GM21447 (cell line): ENCODE measurements around the gene UCP2.
A peak's percentile ranks its signal among the peaks of the same experiment; 100 is the strongest.

ENCODE experiments used
- ATAC-seq: cut with Tn5 transposase; IDR thresholded peaks from one replicate; pipeline ENCODE4 v1.9.1; 2021; ENCODE audit not compliant: unreplicated experiment

The UCP2 gene

DNA sequence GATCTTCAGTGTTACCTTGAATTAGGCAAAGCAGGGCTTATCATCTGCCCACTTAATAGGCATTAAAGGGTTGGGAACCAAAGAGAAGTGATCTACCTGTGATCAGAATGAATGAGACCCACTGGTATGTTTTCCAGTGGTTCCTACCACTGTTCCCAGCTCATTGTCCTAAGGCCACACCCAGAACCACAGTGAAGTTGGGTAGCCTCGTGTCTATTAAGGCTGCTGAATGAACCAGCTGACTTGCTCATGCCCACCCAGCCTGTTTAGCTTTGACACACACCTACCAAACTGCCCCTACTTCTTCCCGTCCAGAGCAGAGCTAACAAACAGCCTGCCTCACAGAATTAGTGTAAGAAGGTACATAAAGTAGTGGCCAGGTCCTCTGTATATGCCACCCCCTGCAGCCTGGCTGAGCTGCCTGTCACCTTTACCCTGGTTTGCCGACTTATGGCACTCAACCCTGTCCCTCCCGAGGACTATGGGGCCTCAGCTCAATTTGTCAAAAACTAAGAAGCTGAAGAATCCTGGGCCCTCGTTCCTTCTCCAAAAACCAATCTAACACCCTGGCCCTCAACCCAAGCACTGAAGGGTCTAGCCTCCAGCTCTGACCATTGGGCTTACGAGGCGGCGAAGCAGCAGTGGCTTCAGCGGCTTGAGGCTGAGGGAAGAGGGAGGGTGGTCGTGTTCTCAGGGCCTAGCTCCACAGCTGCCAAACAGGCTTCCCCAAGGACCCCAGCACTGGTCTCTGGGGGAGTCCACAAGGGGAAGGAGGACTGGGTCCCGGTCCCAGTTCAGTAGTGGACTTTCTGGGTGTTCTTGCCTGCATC, 9.8 kb downstream of the UCP2 start:
- no peak for ATAC-seq

DNA sequence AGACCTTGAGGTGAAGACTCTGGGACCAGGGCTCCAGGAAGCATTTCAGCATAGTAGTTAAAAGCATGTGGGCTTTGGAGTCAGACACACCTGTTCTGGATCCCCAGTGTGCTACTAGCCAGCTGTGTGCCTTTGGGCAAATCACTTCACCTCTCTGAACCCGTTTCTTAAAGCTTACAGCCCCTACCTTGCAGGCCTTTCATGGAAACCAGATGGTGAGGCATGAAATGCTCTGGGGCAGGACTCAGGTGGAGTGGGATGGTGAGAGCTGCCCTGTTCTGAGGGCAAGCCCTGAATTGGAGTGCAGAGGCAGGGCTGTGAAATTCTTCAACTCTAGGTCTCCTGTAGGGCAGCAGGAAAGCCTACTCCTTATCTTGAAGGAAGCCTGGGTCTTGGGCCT, 10.5 kb downstream of the UCP2 start:
- no peak for ATAC-seq

DNA sequence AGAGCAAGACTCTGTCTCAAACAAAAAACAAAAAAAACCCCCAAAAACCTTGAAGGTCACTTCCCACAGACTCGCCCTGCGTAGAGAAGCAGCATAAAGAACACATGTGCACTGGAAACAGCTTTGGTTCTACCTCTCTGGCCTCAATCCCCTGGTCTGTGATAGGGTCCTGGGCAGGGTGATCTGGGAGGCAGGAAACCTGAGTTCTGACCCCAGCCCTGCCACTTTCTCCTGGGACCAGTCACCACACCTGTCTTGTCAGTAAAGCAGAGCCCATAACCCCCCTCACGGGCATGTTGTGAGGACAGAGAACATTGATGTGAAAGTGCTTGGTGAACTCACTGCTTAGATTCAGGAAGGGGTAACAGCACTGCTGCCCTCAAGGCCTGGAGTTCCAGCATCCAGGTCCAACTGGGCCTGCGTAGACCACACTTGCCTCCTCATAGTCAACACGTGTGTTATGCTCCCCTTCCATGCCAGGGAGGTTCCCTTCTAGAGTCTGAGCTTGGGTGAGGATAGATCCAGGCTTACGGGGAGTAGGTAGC, 11.4 kb downstream of the UCP2 start:
- ATAC-seq = no peak

DNA sequence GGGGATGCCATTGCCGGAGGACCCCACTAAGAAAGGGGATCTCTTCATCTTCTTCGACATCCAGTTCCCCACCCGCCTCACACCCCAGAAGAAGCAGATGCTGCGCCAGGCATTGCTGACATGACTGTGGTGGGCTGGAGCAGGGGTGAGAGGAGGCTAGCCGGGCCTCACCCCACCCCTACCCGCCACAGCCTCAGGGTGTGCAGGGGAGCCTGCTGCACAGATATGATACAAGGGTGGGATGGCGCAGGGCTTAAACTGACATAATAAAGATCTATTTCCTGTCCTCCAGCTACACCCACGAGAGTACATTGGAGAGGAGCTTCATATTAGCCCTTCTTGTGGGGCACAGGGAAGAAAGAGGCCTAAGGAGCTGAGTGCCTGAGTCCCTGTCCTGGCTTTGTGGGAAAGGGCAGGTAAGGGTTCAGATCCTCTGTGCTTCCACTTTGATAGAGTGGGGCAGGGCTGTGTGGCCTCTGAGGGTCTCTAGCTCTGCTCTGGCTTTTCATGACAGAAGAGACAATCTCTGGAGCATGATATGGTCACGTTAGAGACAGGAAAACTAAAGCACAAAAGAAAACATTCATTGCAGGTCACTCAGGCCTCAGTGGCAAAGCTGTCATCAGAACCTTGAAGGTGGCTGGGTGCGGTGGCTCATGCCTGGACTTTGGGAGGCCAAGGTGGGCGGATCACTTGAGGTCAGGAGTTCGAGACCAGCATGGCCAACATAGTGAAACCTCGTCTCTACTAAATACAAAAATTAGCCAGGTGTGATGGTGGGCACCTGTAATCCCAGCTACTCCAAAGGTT, 12.4 kb downstream of the UCP2 start:
- ATAC-seq = no peak

DNA sequence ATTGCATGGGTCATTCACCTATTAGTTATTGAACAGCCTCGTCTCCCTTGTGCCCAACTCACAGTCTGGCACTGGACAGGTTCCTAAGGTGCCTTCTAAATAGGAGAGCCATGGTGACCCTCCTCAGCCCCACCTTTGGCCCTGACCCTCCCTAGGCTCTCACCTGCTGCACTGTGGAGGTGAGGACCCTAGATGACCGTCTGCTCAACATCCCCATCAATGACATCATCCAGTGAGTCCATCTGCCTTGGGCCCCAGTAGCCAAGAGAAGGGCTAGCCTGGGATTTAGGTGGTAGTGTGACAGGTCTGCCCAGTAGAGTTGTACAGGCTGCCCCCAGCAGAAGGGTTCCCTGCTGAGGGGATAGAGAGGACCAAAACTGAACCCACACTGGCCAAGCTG, 13.6 kb downstream of the UCP2 start:
- ATAC-seq = no peak

DNA sequence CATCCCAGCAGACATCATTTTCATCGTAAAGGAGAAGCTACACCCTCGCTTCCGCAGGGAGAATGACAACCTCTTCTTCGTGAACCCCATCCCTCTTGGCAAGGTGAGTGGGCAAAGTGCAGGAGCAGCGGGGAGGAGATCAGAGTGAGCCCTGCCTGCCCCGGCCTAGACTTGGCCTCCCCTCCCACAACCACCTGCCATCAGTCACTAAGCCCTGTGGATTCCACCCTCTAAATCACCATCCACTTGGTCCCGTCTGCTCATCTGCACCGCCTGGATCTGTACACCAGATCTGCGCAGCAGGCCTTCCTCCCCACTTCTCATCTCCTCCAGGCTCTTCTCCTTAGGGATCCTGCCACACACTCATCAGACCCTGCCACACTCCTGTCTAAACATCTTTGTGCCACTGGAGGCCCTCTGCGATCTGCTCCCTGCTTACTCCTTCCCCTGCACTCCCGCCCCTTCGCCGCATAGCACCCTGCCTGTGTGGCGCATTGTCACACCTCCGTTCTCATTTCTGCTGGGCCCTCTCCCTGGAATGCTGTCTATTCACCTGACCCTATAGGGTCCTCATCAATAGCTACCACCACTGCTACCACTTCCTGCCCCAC, 14.2 kb downstream of the UCP2 start:
- no peak for ATAC-seq

DNA sequence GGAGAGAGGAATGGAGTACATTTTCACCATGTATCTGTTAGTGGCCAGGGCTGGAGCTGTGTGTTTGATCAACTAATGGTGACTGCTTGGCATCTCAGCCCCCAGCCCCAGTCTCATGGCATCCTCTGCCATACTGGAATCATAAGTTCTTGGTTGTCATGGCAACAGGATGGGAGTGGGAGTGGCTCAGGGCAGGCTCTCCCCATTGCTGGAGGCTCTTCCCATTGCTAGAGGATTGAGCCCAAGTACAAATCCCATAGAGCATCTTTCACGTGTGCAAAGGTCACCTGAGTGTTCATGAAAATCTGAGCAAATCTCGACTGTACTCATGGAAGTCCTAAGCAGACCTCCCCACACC, 16.9 kb downstream of the UCP2 start:
- ATAC-seq = no peak

DNA sequence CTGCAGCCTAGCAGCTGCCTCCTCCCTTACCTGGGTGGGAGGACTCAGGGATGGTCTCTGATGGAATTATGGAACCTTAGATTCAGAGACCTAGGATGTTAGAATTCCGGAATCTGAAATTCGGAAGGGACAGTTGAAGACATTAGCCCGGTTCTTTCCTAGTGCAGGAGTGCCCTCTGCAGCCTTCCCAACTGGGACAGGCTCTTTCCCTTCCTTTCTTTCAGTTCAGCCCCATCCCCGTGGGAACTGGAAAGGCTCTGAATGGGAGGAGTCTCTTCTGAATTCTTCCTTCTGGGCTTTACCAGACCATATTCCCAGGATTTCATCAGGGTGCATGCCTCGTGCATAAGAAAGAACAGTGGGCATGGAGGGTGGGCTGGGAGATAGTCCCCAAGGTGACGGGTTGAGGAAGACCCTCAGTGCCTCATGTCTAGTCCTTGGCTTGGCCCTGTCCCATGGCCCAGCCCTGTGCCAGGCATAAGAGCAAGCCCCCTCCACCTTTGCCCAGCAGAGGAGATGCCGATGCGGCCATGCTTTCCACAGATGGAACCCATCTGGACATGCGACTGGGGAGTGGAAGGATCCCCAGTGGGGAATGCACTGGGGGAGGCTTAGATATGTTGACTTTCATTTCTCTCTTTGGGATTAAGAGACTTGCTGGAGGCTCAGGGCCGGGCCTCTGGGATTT, 17.4 kb downstream of the UCP2 start:
- no peak for ATAC-seq

DNA sequence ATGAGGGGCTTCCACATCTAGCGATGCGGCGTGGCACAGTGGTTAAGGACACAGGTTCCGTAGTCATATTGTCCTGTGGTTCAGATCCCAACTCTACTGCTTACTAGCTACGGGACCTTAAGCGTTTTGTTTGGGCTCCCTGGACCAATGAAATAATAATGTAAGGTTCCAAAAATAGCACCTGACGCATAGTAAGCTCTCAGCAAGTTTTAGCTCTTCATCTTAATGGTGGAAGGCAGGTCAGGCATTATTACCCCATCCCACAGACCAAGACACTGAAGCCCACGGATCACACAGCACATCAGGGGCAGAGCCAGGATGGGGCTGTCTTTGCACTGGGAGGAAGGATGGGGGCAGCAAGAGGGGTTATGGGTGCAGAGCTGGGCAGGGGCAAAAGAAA, 18.8 kb downstream of the UCP2 start:
- ATAC-seq = no peak

DNA sequence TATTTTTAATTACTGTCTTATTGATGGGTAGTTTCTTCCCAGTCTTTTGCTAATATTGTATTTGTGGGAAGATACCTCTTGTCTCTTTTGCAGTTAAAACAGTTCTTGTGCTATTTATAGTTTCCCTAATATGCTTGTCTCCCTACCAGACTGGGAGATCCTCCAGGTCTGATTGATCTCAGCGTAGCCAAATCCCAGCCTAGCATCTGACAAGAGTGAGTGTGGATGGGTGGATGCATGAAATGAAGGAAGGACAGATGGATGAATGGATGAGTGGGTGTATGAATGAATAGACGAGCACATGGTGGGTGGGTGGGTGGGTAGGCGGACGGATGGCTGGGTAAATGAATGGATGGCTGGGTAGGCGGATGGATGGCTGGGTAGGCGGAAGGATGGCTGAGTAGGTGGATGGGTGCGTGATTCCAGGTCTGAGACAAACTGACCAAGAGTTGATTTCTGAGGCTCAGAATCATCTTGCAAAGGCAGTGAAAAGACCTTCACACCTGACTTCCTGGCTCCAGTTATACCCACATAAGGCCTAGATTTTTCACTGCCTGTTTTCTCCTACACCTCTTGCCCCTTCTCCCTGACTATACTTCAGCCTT, 20.4 kb downstream of the UCP2 start:
- no peak for ATAC-seq

DNA sequence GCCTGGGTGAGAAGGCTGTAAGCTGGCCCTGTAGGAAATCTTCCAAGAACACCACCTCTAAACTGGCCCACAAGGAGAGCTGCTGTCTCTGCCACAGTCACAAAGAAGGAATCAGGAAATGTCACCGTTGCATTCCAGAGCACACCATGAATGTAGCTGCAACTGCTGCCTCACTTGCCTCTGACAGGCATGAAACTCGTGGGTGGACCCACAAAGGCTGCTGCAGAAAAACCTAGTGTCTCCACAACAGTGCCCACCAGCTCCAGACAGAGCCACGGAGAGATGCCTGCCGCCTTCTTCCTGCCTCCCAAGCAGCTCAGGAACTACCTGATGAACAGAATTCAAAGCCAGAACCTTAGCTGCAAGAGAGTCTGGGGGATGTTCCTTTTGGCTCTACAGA, 21.3 kb downstream of the UCP2 start:
- ATAC-seq = no peak

DNA sequence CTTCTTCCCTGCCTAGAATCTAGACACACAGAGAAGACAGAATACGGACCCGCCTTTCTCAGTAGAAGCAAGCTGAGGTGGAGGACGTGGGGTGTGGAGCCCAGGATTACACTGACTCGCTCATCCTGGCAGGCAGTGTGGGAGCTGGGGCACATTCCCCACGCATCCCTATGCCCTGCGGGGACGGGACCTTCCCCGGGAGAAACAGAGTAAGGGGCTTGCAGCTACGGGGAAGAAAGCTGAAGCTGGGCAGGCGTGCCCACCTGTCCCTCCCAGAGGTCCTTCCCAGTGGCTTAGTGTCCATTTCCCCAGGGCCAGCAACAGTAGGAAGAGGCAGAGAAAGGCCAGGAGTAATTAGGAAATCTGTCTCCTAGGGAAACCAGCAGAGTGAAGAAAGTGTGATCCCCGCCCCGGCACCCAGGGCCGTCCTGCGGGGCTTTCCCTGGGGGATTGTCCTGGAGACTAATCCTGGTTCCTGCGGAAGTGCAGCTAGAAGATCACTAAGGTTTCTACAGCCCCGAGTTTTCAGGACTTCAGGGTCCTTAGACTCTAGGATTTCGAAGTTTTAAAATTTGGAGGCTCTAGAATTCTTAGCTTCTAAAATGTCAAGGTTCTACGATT, 24.0 kb downstream of the UCP2 start:
- no peak for ATAC-seq

DNA sequence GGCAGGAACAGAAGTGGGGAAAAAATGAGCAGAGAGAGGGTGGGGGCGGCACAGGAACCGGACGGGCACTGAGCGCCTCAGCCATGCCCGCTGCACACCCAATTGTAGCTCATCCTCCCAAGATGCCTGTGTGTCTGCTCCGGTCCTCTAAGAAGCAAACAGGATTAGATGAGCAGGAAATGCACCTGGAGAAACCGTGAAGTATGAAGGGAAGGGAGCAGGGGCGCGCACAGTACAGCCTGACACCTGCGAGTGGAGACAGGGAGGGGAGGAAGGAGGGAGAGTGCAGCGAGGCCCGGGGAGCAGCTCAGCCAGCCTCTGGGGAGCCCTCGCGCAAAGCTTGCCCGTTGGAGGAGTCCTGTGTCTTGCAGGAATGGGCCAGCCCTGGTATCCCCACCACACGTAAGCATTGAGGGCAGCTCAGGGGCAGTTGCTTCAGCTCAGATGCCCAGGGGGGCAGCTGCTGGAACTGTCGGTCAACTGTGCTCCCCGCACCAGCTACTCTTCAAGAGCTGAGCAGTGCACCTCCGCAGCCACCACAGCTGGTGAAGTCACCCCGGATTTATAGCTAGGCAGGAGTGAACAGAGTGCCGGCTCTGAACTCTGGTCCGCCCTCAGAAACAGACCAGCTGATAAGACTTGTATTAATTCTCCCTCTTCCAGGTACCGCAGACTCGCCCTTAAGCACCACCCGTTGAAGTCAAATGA, 24.8 kb downstream of the UCP2 start:
- ATAC-seq = no peak

DNA sequence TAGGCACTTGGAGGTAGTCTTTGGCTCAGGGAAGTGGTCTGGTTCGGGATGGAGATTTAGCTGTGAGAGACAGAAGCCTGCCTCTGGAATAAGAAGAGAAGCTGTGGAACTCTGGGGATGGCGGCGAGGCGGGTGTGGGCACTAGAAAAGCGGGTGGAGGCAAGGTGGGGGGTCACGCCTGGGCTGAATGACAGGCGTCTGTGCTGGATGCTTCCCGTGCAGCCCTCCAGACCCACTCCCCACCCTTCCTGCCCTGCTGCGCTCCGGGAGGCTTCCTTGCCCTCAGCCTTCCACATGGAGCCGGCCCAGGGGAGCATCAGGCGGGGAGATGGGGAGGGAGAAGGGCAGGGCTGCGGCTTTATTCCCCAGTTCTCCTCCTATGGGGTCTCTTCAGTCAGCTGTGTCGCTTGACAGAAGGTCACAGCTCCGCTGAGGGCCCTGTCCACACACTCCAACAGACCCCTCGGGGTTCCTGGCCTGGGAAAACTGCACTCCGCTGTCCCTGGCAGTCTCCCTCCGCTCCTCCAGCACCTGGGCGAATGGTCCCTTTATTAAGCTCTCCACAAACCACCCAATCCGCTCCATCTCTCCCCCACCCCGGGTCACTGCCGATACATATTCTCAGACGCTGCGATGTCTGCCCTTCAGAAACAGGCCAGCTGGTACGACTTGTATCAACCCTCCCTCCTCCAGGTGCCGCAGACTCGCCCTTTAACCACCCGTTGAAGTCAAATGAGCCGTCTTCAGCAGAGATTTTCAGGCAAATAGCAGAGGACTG, 25.6 kb downstream of the UCP2 start:
- no peak for ATAC-seq

DNA sequence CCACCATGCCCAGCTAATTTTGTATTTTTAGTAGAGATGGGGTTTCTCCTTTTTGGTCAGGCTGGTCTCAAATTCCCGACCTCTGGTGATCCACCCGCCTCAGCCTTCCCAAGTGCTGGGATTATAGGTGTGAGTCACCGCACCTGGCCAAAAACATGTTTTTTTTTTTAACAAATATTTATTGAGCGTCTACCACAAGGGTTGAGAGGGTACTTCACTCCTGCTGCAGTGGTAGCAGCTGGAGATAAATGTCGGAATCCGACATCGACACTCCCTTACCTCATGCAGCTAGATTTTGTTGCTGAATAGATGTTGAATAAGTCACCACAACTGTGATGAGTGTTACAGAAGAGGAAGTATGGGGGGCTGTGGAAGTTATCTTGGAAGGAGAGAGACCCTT, 30.8 kb downstream of the UCP2 start:
- ATAC-seq = no peak

DNA sequence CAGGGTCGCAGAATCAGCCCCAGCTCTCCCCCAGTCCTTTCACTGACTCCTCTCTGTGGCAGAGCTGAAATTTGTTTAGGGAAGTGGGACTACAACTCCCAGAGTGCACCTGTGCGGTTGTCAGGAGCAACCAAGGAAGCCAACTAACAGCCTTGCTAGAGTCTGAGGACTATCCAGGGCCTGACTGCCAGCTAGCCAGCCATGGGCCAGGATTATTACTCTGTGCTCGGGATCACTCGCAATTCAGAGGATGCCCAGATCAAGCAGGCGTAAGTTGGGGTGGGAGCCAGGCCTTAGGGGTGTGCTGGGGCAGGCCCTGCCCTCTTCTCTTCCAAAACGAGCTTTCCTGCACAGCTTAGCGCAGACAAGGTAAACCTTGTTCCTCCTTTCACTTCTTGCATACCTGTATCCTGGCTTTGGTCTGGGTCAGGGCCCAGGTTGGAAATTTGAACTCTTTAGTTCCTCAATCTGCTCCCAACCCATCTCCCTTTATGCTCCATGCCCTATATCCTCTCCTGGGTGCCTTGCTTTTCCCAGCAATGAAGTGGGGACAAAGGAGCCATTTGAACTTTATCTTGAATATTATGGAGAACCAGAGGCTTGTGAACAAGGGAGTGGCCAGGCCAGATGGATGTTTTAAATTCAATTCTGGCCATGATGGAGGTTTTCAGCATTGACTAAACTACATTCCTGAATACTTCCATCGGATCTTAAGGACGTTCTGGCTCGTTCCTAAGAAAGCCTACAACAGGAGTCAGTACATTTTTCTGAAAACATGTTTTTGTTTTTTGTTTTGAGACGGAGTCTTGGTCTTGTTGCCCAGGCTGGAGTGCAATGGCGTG, 31.6 kb downstream of the UCP2 start, which contains the start of gene DNAJB13:
Gene DNAJB13 (plus strand): TSS at position 158 of the 842 bp plus-strand sequence. CDS start 44 bp downstream, at position 202.
- ATAC-seq = peak; percentile 82

DNA sequence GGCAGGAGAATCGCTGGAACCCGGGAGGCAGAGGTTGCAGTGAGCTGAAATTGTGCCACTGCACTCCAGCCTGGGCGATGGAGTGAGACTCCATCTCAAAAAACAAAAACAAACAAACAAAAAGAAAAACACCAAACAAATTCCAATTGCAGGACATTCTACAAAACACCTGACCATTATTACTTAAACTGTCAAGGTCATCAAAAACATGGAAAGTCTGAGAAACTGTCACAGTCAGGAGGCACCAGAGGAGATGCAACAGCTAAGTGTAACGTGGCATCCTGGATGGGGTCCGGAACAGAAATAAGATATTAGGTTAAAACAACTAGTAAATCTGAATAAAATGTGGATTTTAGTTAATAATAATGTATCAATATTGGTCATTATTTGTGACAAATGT, 32.7 kb downstream of the UCP2 start:
- ATAC-seq = no peak

DNA sequence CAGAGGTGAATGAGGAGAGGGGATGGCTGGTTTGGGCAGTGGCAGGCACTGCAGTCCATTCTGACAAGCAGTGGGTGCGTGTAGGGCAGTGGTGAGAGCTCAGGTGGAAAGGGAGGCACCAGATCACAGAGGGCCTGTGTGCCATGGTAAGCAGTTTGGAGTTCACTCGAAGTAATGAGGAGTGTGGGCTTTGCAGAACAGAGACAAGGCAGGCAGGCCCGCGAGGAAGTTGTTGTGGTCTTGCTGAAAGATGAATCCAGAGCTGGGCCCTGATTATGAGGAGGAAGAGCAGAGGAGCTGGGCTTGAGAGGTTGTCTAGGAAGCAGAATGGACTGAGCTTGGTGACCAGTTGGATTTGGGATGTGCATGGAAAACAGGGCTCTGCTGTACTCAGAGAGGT, 33.4 kb downstream of the UCP2 start:
- ATAC-seq = no peak
